ENCODE data around the gene CCDC88C. TPM values are rescaled to one million over a fixed set of nuclear protein-coding genes. Genes with fewer than 3 reads are reported as not detected.
A peak's percentile ranks its signal among the peaks of the same experiment; 100 is the strongest.

Gene CCDC88C
- total RNA-seq, 1 experiment from 2014 or later, result not detected

- H3K36me3 ChIP-seq, result no peaks in the 10 kb centered on the region
- no peak overlapping the region for H3K27ac ChIP-seq
- H3K4me1 ChIP-seq (replicated peaks), result no peaks in the 10 kb centered on the region
- H3K4me3 ChIP-seq, result no peak overlapping the region
- DNase-seq (ENCODE audit: low read depth in 1 of 2, low spot score in 2 of 2), result no peak
- no peaks in the 10 kb centered on the region for H3K9me3 ChIP-seq (replicated peaks)
- H3K27me3 ChIP-seq (replicated peaks), result no peaks in the 10 kb centered on the region
Measured at GRCh38 chr14:91290986-91291385, 126.6 kb downstream of the CCDC88C start.

GRCh38 chr14:91289464-91289863 is 128.2 kb downstream of the CCDC88C start:
- Histone ChIP-seq H3K36me3 (no peaks in the 10 kb centered on the region), H3K27ac (no peak overlapping the region), H3K4me1 (replicated peaks) (no peaks in the 10 kb centered on the region), H3K4me3 (no peak overlapping the region), H3K27me3 (replicated peaks) (no peaks in the 10 kb centered on the region), H3K9me3 (replicated peaks) (no peaks in the 10 kb centered on the region)
- no peak for DNase-seq (ENCODE audit: low read depth in 1 of 2, low spot score in 2 of 2)

GRCh38 chr14:91288876-91289275 is 128.7 kb downstream of the CCDC88C start:
- H3K4me3 ChIP-seq, result no peak overlapping the region
- no peaks in the 10 kb centered on the region for H3K27me3 ChIP-seq (replicated peaks)
- no peak for DNase-seq (ENCODE audit: low read depth in 1 of 2, low spot score in 2 of 2)
- peaks cover 5% of the 10 kb centered on the region for H3K4me1 ChIP-seq (replicated peaks)
- no peaks in the 10 kb centered on the region for H3K9me3 ChIP-seq (replicated peaks)
- H3K36me3 ChIP-seq, result no peaks in the 10 kb centered on the region
- no peak overlapping the region for H3K27ac ChIP-seq

- no peaks in the 10 kb centered on the region for H3K36me3 ChIP-seq
- H3K27me3 ChIP-seq (replicated peaks), result no peaks in the 10 kb centered on the region
- H3K4me3 ChIP-seq, result no peak overlapping the region
- peak; percentile 42 to 57 for DNase-seq (ENCODE audit: low read depth in 1 of 2, low spot score in 2 of 2)
- H3K4me1 ChIP-seq (replicated peaks), result peaks cover 11% of the 10 kb centered on the region
- no peaks in the 10 kb centered on the region for H3K9me3 ChIP-seq (replicated peaks)
- no peak overlapping the region for H3K27ac ChIP-seq
Measured at GRCh38 chr14:91286530-91286937, 131.1 kb downstream of the CCDC88C start.

- H3K27ac ChIP-seq, result no peak overlapping the region
- DNase-seq (ENCODE audit: low read depth in 1 of 2, low spot score in 2 of 2), result no peak
- no peaks in the 10 kb centered on the region for H3K36me3 ChIP-seq
Measured at GRCh38 chr14:91284791-91285548, 132.7 kb downstream of the CCDC88C start.

GRCh38 chr14:91284146-91284790 is 133.4 kb downstream of the CCDC88C start:
- peak in 1 of 2 experiments; percentile 31 for DNase-seq (ENCODE audit: low read depth in 1 of 2, low spot score in 2 of 2)
- H3K4me3 ChIP-seq, result no peak overlapping the region
- H3K9me3 ChIP-seq (replicated peaks), result no peaks in the 10 kb centered on the region
- no peaks in the 10 kb centered on the region for H3K27me3 ChIP-seq (replicated peaks)
- no peak overlapping the region for H3K27ac ChIP-seq
- H3K36me3 ChIP-seq, result no peaks in the 10 kb centered on the region
- peaks cover 11% of the 10 kb centered on the region for H3K4me1 ChIP-seq (replicated peaks)

More at GRCh38 chr14:91284791-91285548, 132.7 kb downstream of the CCDC88C start:
- H3K9me3 ChIP-seq (replicated peaks), result no peaks in the 10 kb centered on the region
- peaks cover 11% of the 10 kb centered on the region for H3K4me1 ChIP-seq (replicated peaks)
- no peaks in the 10 kb centered on the region for H3K27me3 ChIP-seq (replicated peaks)
- no peak overlapping the region for H3K4me3 ChIP-seq

- peak in 1 of 2 experiments; percentile 4 for DNase-seq (ENCODE audit: low read depth in 1 of 2, low spot score in 2 of 2)
- Histone ChIP-seq H3K27ac (no peak overlapping the region), H3K4me3 (no peak overlapping the region), H3K27me3 (replicated peaks) (no peaks in the 10 kb centered on the region), H3K36me3 (no peaks in the 10 kb centered on the region), H3K4me1 (replicated peaks) (peaks cover 11% of the 10 kb centered on the region), H3K9me3 (replicated peaks) (no peaks in the 10 kb centered on the region)
Measured at GRCh38 chr14:91283666-91284065, 134.0 kb downstream of the CCDC88C start.

- Histone ChIP-seq H3K27ac (no peak overlapping the region), H3K36me3 (no peaks in the 10 kb centered on the region), H3K27me3 (replicated peaks) (no peaks in the 10 kb centered on the region), H3K4me1 (replicated peaks) (peaks cover 11% of the 10 kb centered on the region), H3K4me3 (no peak overlapping the region), H3K9me3 (replicated peaks) (no peaks in the 10 kb centered on the region)
- DNase-seq (ENCODE audit: low read depth in 1 of 2, low spot score in 2 of 2), result no peak
Measured at GRCh38 chr14:91282954-91283645, 134.5 kb downstream of the CCDC88C start.

- no peak for DNase-seq (ENCODE audit: low read depth in 1 of 2, low spot score in 2 of 2)
- Histone ChIP-seq H3K9me3 (replicated peaks) (no peaks in the 10 kb centered on the region), H3K27me3 (replicated peaks) (no peaks in the 10 kb centered on the region), H3K36me3 (no peaks in the 10 kb centered on the region), H3K27ac (no peak overlapping the region), H3K4me3 (no peak overlapping the region), H3K4me1 (replicated peaks) (peaks cover 11% of the 10 kb centered on the region)
Measured at GRCh38 chr14:91281346-91281745, 136.3 kb downstream of the CCDC88C start.

GRCh38 chr14:91280129-91280528 is 137.5 kb downstream of the CCDC88C start:
- Histone ChIP-seq H3K36me3 (no peaks in the 10 kb centered on the region), H3K4me1 (replicated peaks) (peaks cover 11% of the 10 kb centered on the region), H3K9me3 (replicated peaks) (no peaks in the 10 kb centered on the region), H3K27ac (no peak overlapping the region), H3K27me3 (replicated peaks) (no peaks in the 10 kb centered on the region), H3K4me3 (no peak overlapping the region)
- no peak for DNase-seq (ENCODE audit: low read depth in 1 of 2, low spot score in 2 of 2)

GRCh38 chr14:91279354-91279753 is 138.3 kb downstream of the CCDC88C start:
- no peaks in the 10 kb centered on the region for H3K27me3 ChIP-seq (replicated peaks)
- H3K27ac ChIP-seq, result no peak overlapping the region

GRCh38 chr14:91278383-91278715 is 139.3 kb downstream of the CCDC88C start:
- Histone ChIP-seq H3K27me3 (replicated peaks) (no peaks in the 10 kb centered on the region), H3K36me3 (no peaks in the 10 kb centered on the region), H3K27ac (no peak overlapping the region), H3K4me3 (no peak overlapping the region), H3K4me1 (replicated peaks) (peaks cover under 1% of the 10 kb centered on the region; the same call in 1 of the 2 replicates), H3K9me3 (replicated peaks) (no peaks in the 10 kb centered on the region)
- no peak for DNase-seq (ENCODE audit: low read depth in 1 of 2, low spot score in 2 of 2)

More at GRCh38 chr14:91279354-91279753, 138.3 kb downstream of the CCDC88C start:
- H3K9me3 ChIP-seq (replicated peaks), result no peaks in the 10 kb centered on the region
- no peak for DNase-seq (ENCODE audit: low read depth in 1 of 2, low spot score in 2 of 2)
- H3K4me1 ChIP-seq (replicated peaks), result peaks cover 10% of the 10 kb centered on the region
- H3K4me3 ChIP-seq, result no peak overlapping the region
- no peaks in the 10 kb centered on the region for H3K36me3 ChIP-seq

- Histone ChIP-seq H3K36me3 (no peaks in the 10 kb centered on the region), H3K4me3 (no peak overlapping the region), H3K9me3 (replicated peaks) (no peaks in the 10 kb centered on the region), H3K27me3 (replicated peaks) (no peaks in the 10 kb centered on the region), H3K27ac (no peak overlapping the region), H3K4me1 (replicated peaks) (no peaks in the 10 kb centered on the region)
- DNase-seq (ENCODE audit: low read depth in 1 of 2, low spot score in 2 of 2), result no peak
Measured at GRCh38 chr14:91277546-91278382, 139.9 kb downstream of the CCDC88C start.

All from SJSA1 (cell line).